HepG2 (cell line): ENCODE measurements around the gene ARHGEF12. TPM values are rescaled to one million over a fixed set of nuclear protein-coding genes. Genes with fewer than 3 reads are reported as not detected.

Experiments
- ATAC-seq: fragments of 200-7000 bp; cut with Tn5 transposase; 3 replicates; pipeline ENCODE4 v1.9.1; 2020; ENCODE audit warnings: mild to moderate bottlenecking, moderate library complexity
- BruUV-seq: library from RNA; stranded (reverse); fragments of 400-500 nt; replicated peaks from 2 replicates; lab custom pipeline; 2021; lab: Mats Ljungman, UMichigan
- CTCF ChIA-PET: fragments of 300-600 bp; formaldehyde crosslinking; extraction: SDS; loops from one replicate; lab custom pipeline; 2021; ENCODE audit warnings: low total read pairs, inconsistent platforms, low intra/inter-chr PET ratio; lab: Yijun Ruan, JAX
- POLR2A ChIA-PET: fragments of 350-600 bp; sonication (Branson Sonifier 250); formaldehyde crosslinking; loops from one replicate; lab custom pipeline; 2020; ENCODE audit warnings: antibody characterized with exemption, inconsistent platforms; lab: Yijun Ruan, JAX
- DNase-seq: peaks from one replicate; pipeline ENCODE4 v3.0.0-alpha.2; 2015; ENCODE audit warnings: low spot score
- FAIRE-seq: peaks from 3 replicates; lab custom pipeline; 2011; peaks lifted over from hg19 to GRCh38; lab: Jason Lieb, UNC
- H2AFZ ChIP-seq: one replicate; pipeline ENCODE4 v1.6.1; 2011; ENCODE audit warnings: low read length, inconsistent platforms
- H3K27ac ChIP-seq: fragments of 300-600 bp; 3 replicates; pipeline ENCODE4 v1.8.0; 2011; ENCODE audit warnings: mixed run types, mild to moderate bottlenecking, mixed read lengths, low read length, inconsistent platforms; ENCODE audit not compliant: insufficient read depth; ENCODE audit errors: extremely low read length
- H3K27me3 ChIP-seq, 2 experiments: fragments of 200-600 bp in 1 of 2; 2 replicates in 1 of 2; 3 replicates in 1 of 2; pipeline versions ENCODE4 v1.6.0 to v1.8.0; 2011; ENCODE audit warnings: low read length in 2 of 2, mild to moderate bottlenecking in 2 of 2, moderate library complexity in 2 of 2, inconsistent platforms in 1 of 2; ENCODE audit not compliant: insufficient read depth in 2 of 2, control insufficient read depth in 1 of 2
- H3K36me3 ChIP-seq, 2 experiments: fragments of 200-600 bp in 1 of 2; replicated peaks in 1 of 2; 2 replicates in 1 of 2; 3 replicates in 1 of 2; pipeline versions ENCODE4 v1.5.1 to v1.8.0; 2011; ENCODE audit warnings: low read length in 2 of 2, inconsistent platforms in 1 of 2; ENCODE audit not compliant: insufficient read depth in 2 of 2, control insufficient read depth in 1 of 2
- H3K4me1 ChIP-seq: 2 replicates; pipeline ENCODE4 v1.5.1; 2012; ENCODE audit warnings: low read length, inconsistent platforms; ENCODE audit not compliant: insufficient read depth
- H3K4me2 ChIP-seq: 2 replicates; pipeline ENCODE4 v1.6.0; 2011; ENCODE audit warnings: low read depth, low read length, inconsistent platforms
- H3K4me3 ChIP-seq, 3 experiments: fragments of 200-600 bp in 1 of 3; sonication (generic), shearing (Covaris generic) in 1 of 3; replicated peaks in 1 of 3; 2 replicates each; pipeline ENCODE4 v1.5.1; 2011 to 2016; ENCODE audit warnings: low read length in 3 of 3, inconsistent platforms in 2 of 3, low read depth in 2 of 3, mild to moderate bottlenecking in 2 of 3, control low read depth in 1 of 3, mixed read lengths in 1 of 3; ENCODE audit not compliant: insufficient read depth in 1 of 3
- H3K79me2 ChIP-seq: one replicate; pipeline ENCODE4 v1.6.1; 2011; ENCODE audit warnings: low read length, inconsistent platforms; ENCODE audit not compliant: insufficient read depth
- H3K9ac ChIP-seq: 2 replicates; pipeline ENCODE4 v1.6.0; 2011; ENCODE audit warnings: mild to moderate bottlenecking, low read depth, low read length, inconsistent platforms; ENCODE audit not compliant: insufficient read depth
- H3K9me3 ChIP-seq: 2 replicates; pipeline ENCODE4 v1.5.1; 2012; ENCODE audit warnings: mild to moderate bottlenecking, low read length
- H4K20me1 ChIP-seq: 2 replicates; pipeline ENCODE4 v1.6.0; 2011; ENCODE audit warnings: inconsistent platforms, mild to moderate bottlenecking, low read length, moderate library complexity; ENCODE audit not compliant: insufficient read depth
- FOSL1 ChIP-seq: sonication (generic); formaldehyde crosslinking; IDR thresholded peaks from 2 replicates; pipeline ENCODE4 v1.9.0; 2021; ENCODE audit warnings: missing genetic modification reagents, borderline replicate concordance
- FOSL2 ChIP-seq: sonication (generic); formaldehyde crosslinking; IDR thresholded peaks from 2 replicates; pipeline ENCODE4 v1.4.0; 2020; ENCODE audit warnings: missing genetic modification reagents
- GATAD2A ChIP-seq: IDR thresholded peaks from 2 replicates; pipeline ENCODE4 v1.6.1; 2016
- HNRNPL ChIP-seq: fragments of 200-400 bp; formaldehyde crosslinking; IDR thresholded peaks from 2 replicates; pipeline ENCODE4 v1.6.1; 2017; ENCODE audit warnings: mild to moderate bottlenecking, low read depth, low read length
- JUNB ChIP-seq: sonication (generic); formaldehyde crosslinking; IDR thresholded peaks from 2 replicates; pipeline ENCODE4 v1.8.0; 2022; ENCODE audit warnings: missing genetic modification reagents, mild to moderate bottlenecking, borderline replicate concordance
- JUND ChIP-seq: sonication (generic); formaldehyde crosslinking; IDR thresholded peaks from 2 replicates; pipeline ENCODE4 v1.8.0; 2022; ENCODE audit warnings: mild to moderate bottlenecking, missing genetic modification reagents
- KDM5B ChIP-seq: sonication (generic); formaldehyde crosslinking; IDR thresholded peaks from 2 replicates; pipeline ENCODE4 v1.4.0; 2020; ENCODE audit warnings: missing genetic modification reagents, mild to moderate bottlenecking, borderline replicate concordance
- MTF2 ChIP-seq: sonication (generic); formaldehyde crosslinking; IDR thresholded peaks from 2 replicates; pipeline ENCODE4 v1.5.0; 2020; ENCODE audit warnings: missing genetic modification reagents, borderline replicate concordance
- NFE2L2 ChIP-seq: fragments of 150-350 bp; IDR thresholded peaks from 2 replicates; pipeline ENCODE4 v1.6.1; 2014; ENCODE audit warnings: low read length
- ONECUT2 ChIP-seq: sonication (generic); formaldehyde crosslinking; IDR thresholded peaks from 2 replicates; pipeline ENCODE4 v1.4.0; 2020; ENCODE audit warnings: missing genetic modification reagents
- RAD21 ChIP-seq: fragments of 450-650 bp; formaldehyde crosslinking; IDR thresholded peaks from 2 replicates; pipeline ENCODE4 v1.5.0; 2020; ENCODE audit warnings: mild to moderate bottlenecking
- REPIN1 ChIP-seq: sonication (generic); formaldehyde crosslinking; IDR thresholded peaks from 2 replicates; pipeline ENCODE4 v1.8.0; 2022; ENCODE audit warnings: missing genetic modification reagents, low read depth, mild to moderate bottlenecking, borderline replicate concordance
- RXRB ChIP-seq: IDR thresholded peaks from 2 replicates; pipeline ENCODE4 v1.6.1; 2016; ENCODE audit warnings: borderline replicate concordance, missing genetic modification reagents, missing compliant biosample characterization
- SIX1 ChIP-seq: sonication (generic); formaldehyde crosslinking; IDR thresholded peaks from 2 replicates; pipeline ENCODE4 v1.4.0; 2020; ENCODE audit warnings: missing genetic modification reagents, borderline replicate concordance
- TCF7L2 ChIP-seq: IDR thresholded peaks from 2 replicates; pipeline ENCODE4 v1.6.1; 2011; ENCODE audit warnings: mild to moderate bottlenecking, low read depth, low read length, moderate library complexity
- TEAD3 ChIP-seq: optimal IDR thresholded peaks from 2 replicates; pipeline ENCODE3; 2016; ENCODE audit warnings: borderline replicate concordance
- ZNF263 ChIP-seq: sonication (generic); formaldehyde crosslinking; IDR thresholded peaks from 2 replicates; pipeline ENCODE4 v1.4.0; 2020; ENCODE audit warnings: missing genetic modification reagents
- ZNF577 ChIP-seq: sonication (generic); formaldehyde crosslinking; IDR thresholded peaks from 2 replicates; pipeline ENCODE4 v1.4.0; 2020; ENCODE audit warnings: mild to moderate bottlenecking, low read depth, missing genetic modification reagents, borderline replicate concordance
- WGBS: methylation state at CpG from one replicate; pipeline ENCODE4 v1.1.6; 2017; ENCODE audit warnings: low lambda C conversion rate; 5-methylcytosine and 5-hydroxymethylcytosine counted together
- in situ Hi-C: cut with HindIII; loops from 2 replicates; pipeline ENCODE4 v1.10.0; 2017; ENCODE audit warnings: low pct_unique_long_range_greater_than_20kb; ENCODE audit not compliant: extremely low pct_ligation_motif_present
- intact Hi-C: fragments of 100-400 bp; cut with micrococcal nuclease; formaldehyde crosslinking; loops from one replicate; pipeline ENCODE4 v1.10.0; 2022; ENCODE audit not compliant: unreplicated experiment
- polyA plus RNA-seq, 8 experiments: library from polyadenylated mRNA; depleted of rRNA in 3 of 8; stranded (reverse) in 7 of 8; unstranded in 1 of 8; fragments of >200 nt; fragmentation: Illumina TruSeq in 4 of 8; extraction: Trizol in 4 of 8; gene quantifications; 2 replicates each; pipeline versions ENCODE4 v1.2.1 to v1.2.3, GENCODE V29; 2011 to 2016; ENCODE audit warnings: low read depth in 4 of 8, missing spikeins in 1 of 8, mixed read lengths in 1 of 8; ENCODE audit not compliant: insufficient read depth in 1 of 8
- total RNA-seq, 5 experiments: library from RNA; depleted of rRNA; stranded (reverse); fragments of >200 nt; fragmentation: Illumina TruSeq; extraction: Trizol; gene quantifications; 2 replicates each; pipeline ENCODE4 v1.2.3, GENCODE V29; 2016; ENCODE audit warnings: low read depth in 1 of 5
- TF ChIP-seq, protein P1 (sequence below): sonication (generic); formaldehyde crosslinking; IDR thresholded peaks from 2 replicates; pipeline ENCODE4 v1.4.0; 2020; ENCODE audit warnings: missing genetic modification reagents, mild to moderate bottlenecking, borderline replicate concordance
- TF ChIP-seq, protein P2 (sequence below): sonication (generic); formaldehyde crosslinking; IDR thresholded peaks from 2 replicates; pipeline ENCODE4 v1.4.0; 2020; ENCODE audit warnings: missing genetic modification reagents
- TF ChIP-seq, protein P3 (sequence below): sonication (generic); formaldehyde crosslinking; IDR thresholded peaks from 2 replicates; pipeline ENCODE4 v1.4.0; 2020; ENCODE audit warnings: missing genetic modification reagents

Gene ARHGEF12
- total and polyA plus RNA-seq, 2 of the 13 experiments (the other 11 are each of a cell fraction or from before 2014, with no cell fraction given) = 17.9 to 54.4 TPM

DNA sequence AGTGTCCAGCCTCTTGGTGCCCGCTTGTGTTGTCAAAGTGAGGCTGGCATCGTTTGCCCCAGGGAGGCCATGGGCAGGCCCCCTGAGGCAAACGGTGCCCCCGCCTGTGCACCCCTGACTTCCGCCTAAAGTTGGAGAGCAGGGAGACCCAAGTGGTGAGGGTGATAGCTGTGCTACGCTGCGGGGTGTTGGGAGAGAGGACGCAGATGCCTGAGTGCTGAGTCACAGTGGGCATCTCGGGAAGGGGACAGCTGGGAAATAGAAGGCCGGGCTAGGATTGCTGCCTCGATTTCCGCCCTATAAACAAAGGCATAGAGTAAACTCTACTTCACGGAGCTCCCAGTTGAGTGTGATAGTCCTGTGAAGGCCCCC is 181.2 kb downstream of the ARHGEF12 start:
- Histone ChIP-seq H3K4me1 (peaks cover 16% of the 10 kb centered on the region), H3K9me3 (no peaks in the 10 kb centered on the region), H3K36me3 (no peaks in the 10 kb centered on the region), H2AFZ (no peak overlapping the region), H4K20me1 (no peaks in the 10 kb centered on the region), H3K4me3 (peak overlapping the region in 1 of 3 experiments; percentile 17; a peak in 1 of 6 replicates), H3K9ac (no peak overlapping the region), H3K27ac (no peak overlapping the region), H3K27me3 (peaks cover 6 to 61% of the 10 kb centered on the region in 2 experiments), H3K79me2 (no peaks in the 10 kb centered on the region), H3K4me2 (peak overlapping the region; percentile 59)
- ATAC-seq = peak; percentile 61
- CTCF ChIA-PET = no interaction called here
- no peak for DNase-seq
- no TSS peak for BruUV-seq
- intact Hi-C loops = loop anchor here (10.0 kb wide), 2 partner anchors 287 to 407 kb away; no protein-coding TSS in a partner anchor
- in situ Hi-C loops = loop anchor here (10.0 kb wide), 1 partner anchor 287 kb away; no protein-coding TSS in a partner anchor
- TF ChIP-seq ZNF263 = no peak
- TF ChIP-seq, protein P1, sequence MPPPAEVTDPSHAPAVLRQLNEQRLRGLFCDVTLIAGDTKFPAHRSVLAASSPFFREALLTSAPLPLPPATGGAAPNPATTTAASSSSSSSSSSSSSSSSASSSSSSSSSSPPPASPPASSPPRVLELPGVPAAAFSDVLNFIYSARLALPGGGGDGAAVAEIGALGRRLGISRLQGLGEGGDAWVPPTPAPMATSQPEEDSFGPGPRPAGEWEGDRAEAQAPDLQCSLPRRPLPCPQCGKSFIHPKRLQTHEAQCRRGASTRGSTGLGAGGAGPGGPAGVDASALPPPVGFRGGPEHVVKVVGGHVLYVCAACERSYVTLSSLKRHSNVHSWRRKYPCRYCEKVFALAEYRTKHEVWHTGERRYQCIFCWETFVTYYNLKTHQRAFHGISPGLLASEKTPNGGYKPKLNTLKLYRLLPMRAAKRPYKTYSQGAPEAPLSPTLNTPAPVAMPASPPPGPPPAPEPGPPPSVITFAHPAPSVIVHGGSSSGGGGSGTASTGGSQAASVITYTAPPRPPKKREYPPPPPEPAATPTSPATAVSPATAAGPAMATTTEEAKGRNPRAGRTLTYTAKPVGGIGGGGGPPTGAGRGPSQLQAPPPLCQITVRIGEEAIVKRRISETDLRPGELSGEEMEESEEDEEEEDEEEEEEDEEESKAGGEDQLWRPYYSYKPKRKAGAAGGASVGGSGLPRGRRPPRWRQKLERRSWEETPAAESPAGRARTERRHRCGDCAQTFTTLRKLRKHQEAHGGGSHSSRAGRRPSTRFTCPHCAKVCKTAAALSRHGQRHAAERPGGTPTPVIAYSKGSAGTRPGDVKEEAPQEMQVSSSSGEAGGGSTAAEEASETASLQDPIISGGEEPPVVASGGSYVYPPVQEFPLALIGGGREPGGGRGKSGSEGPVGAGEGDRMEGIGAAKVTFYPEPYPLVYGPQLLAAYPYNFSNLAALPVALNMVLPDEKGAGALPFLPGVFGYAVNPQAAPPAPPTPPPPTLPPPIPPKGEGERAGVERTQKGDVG (CRISPR knock-in tag) = no peak
- TF ChIP-seq REPIN1 = 0 out of 2 replicates have a peak, but pooled peaks have one; percentile 1
- no peak for TF ChIP-seq ZNF577 (CRISPR knock-in tag)
- no peak for TF ChIP-seq MTF2 (CRISPR knock-in tag)
- no peak for TF ChIP-seq TCF7L2
- TF ChIP-seq, protein P2, sequence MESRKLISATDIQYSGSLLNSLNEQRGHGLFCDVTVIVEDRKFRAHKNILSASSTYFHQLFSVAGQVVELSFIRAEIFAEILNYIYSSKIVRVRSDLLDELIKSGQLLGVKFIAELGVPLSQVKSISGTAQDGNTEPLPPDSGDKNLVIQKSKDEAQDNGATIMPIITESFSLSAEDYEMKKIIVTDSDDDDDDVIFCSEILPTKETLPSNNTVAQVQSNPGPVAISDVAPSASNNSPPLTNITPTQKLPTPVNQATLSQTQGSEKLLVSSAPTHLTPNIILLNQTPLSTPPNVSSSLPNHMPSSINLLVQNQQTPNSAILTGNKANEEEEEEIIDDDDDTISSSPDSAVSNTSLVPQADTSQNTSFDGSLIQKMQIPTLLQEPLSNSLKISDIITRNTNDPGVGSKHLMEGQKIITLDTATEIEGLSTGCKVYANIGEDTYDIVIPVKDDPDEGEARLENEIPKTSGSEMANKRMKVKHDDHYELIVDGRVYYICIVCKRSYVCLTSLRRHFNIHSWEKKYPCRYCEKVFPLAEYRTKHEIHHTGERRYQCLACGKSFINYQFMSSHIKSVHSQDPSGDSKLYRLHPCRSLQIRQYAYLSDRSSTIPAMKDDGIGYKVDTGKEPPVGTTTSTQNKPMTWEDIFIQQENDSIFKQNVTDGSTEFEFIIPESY = no peak
- TF ChIP-seq RXRB = no peak
- 0 out of 2 replicates have a peak, but pooled peaks have one; percentile 54 for TF ChIP-seq HNRNPL
- TF ChIP-seq GATAD2A (CRISPR knock-in tag) = 0 out of 2 replicates have a peak, but pooled peaks have one; percentile 4
- TF ChIP-seq JUNB (CRISPR knock-in tag) = peak; percentile 28; the same call in 1 of the 2 replicates
- TF ChIP-seq TEAD3 = peak; percentile 4
- no peak for TF ChIP-seq KDM5B (CRISPR knock-in tag)
- TF ChIP-seq SIX1 (CRISPR knock-in tag) = no peak
- TF ChIP-seq NFE2L2 = peak; percentile 48; the same call in 1 of the 2 replicates
- no peak for TF ChIP-seq RAD21 (CRISPR knock-in tag)
- no peak for TF ChIP-seq ONECUT2 (CRISPR knock-in tag)
- 0 out of 2 replicates have a peak, but pooled peaks have one; percentile 43 for TF ChIP-seq JUND (CRISPR knock-in tag)
- TF ChIP-seq, protein P3, sequence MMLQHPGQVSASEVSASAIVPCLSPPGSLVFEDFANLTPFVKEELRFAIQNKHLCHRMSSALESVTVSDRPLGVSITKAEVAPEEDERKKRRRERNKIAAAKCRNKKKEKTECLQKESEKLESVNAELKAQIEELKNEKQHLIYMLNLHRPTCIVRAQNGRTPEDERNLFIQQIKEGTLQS (CRISPR knock-in tag) = peak; percentile 26; the same call in 1 of the 2 replicates
- peak; percentile 95 for TF ChIP-seq FOSL2
- TF ChIP-seq FOSL1 = peak; percentile 44; the same call in 1 of the 2 replicates
- POLR2A ChIA-PET = interaction anchor here (1.3 kb wide), 2 partner anchors 23 to 193 kb away, joined by 4 to 5 read pairs; no protein-coding TSS in a partner anchor
- WGBS = under 1% methylated on average over 11 of the region's 13 CpGs
- no peak for FAIRE-seq
